IPS-18c (cell line): ENCODE data around the gene GREM2.

Experiments used
- H3K4me3 ChIP-seq: 2 replicates; pipeline ENCODE4 v1.7.0; 2013; ENCODE audit warnings: low read depth, mild to moderate bottlenecking, low read length, moderate library complexity; ENCODE audit not compliant: insufficient read depth
- H3K9me3 ChIP-seq: one replicate; pipeline ENCODE4 v1.6.1; 2013; ENCODE audit warnings: mild to moderate bottlenecking, low read length, moderate library complexity; ENCODE audit not compliant: control insufficient read depth, insufficient read depth

The GREM2 gene

DNA sequence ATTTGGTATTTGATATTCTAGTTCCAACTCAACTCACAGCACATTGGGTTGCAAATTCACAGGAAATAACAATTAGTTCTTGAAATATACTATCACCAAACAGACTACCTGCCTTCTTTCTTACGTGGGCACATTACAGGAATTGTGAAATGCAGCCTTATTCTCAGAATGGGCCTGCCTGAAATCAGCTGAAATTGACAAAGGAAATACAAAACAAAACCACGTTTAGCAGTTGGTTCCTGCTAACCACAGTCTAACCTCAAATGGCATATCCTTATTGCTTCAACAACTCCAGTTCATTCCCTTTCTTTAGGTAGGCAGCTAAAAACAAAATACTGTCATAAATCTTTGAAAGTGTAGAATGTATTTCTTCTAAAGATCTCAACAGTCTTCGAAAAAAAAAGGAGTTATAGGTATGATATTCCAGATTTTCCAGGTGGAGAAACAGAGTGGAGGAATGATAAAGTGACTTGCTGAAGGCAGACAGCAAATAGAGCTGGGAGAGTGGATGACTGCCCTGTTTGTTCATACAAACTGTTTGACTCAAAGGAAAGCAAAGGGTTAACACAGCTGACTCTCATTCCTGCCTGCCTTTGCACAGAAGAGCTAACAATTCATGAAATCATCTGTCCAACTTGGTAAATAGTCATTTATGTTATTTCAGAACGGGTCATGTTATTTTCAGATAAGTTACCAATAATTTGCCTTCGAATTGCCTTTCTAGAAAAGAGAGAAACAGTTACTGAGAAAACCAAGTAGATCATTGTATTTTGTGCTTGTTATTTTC is 1.6 kb upstream of the GREM2 start:
- H3K4me3 ChIP-seq: no peak overlapping the region
- no peaks in the 10 kb centered on the region for H3K9me3 ChIP-seq

- Histone ChIP-seq H3K4me3 (no peak overlapping the region), H3K9me3 (no peaks in the 10 kb centered on the region)
Observed at GRCh38 chr1:240612811-240613210, 856 bp upstream of the GREM2 start.

GRCh38 chr1:240611228-240611618 is 732 bp downstream of the GREM2 start:
- Histone ChIP-seq H3K4me3 (peak overlapping the region; percentile 38), H3K9me3 (no peaks in the 10 kb centered on the region)

- Histone ChIP-seq H3K4me3 (no peak overlapping the region), H3K9me3 (no peaks in the 10 kb centered on the region)
Observed at GRCh38 chr1:240610636-240611035, 1.3 kb downstream of the GREM2 start.

GRCh38 chr1:240609527-240610060 is 2.4 kb downstream of the GREM2 start:
- Histone ChIP-seq H3K9me3 (no peaks in the 10 kb centered on the region), H3K4me3 (no peak overlapping the region)

DNA sequence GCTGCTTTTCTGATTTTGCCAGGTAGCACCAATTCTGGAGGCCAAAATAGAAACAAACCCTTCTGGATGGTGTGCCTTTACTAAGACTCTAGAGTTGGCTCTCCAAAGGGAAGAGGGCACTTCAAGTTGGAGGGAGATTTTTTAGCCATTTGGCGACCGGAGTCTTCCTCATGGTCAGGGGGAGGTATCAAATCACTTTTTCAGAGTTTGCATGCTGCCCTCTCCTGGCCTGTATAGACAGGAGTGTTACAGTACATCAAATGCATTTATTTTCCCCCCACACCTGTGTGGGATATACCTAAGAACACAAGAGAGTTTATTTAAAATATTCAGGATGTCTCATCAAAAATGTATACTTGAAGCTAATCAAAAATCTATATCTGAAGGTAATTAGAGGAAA is 3.2 kb downstream of the GREM2 start:
- Histone ChIP-seq H3K4me3 (no peak overlapping the region), H3K9me3 (no peaks in the 10 kb centered on the region)

DNA sequence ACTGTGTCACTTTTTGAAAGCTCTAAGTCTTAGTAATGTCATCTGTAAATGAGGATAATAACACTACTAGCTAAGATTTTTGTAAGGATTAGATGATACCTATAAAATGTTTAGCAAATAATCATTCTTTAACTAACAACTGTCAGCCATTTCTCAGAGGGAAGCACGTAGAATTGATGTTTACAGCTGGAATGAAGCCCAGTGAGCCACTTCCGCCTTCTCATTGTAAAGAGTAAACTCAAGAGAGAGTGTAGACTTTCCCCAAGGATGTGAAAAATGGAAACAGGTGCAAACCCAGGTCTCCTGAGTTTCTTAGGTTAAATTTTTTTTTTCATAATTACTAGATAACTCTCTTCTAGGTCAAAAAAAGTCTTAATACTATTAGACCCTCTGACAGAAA is 4.9 kb downstream of the GREM2 start:
- no peak overlapping the region for H3K4me3 ChIP-seq
- no peaks in the 10 kb centered on the region for H3K9me3 ChIP-seq

DNA sequence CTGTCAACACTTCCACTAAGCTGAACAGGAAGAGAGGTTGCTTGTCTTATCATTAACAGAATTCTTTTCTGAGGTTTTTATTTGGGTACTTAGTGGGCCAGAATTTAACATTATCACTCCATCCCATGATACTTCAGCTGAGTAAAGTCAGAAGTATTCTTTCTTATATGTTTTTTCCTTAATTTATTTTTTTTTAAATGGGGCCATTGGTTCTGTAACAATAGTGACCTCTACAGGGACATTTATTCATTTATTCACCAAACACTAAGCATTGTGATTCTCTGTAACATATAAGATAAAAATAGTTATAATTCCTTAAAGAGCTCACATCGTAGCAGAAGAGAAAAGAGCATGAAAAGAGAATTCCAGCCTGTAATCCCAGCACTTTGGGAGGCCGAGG is 9.8 kb downstream of the GREM2 start:
- H3K9me3 ChIP-seq: no peaks in the 10 kb centered on the region
- no peak overlapping the region for H3K4me3 ChIP-seq

DNA sequence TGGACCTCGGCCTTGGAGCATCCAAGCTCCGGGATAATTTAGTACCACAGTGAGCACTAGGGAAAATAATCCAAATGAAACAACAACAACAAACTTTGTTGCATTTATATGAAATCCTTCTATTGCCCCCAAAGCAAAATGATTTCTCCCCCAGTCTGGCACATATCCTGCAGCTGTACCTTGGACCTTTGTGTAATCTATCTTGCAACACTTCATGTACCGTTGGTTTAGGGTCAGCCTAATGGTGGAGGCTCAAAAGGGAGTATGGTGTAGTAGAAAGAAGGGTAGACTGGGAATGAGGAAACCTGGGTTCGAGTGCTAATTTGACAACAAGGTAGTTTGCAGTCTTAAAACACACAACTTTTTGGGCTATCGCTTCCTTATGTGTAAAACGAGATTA is 12.1 kb downstream of the GREM2 start:
- H3K4me3 ChIP-seq: no peak overlapping the region

GRCh38 chr1:240599299-240599698 is 12.7 kb downstream of the GREM2 start:
- no peaks in the 10 kb centered on the region for H3K9me3 ChIP-seq
- H3K4me3 ChIP-seq: no peak overlapping the region

More for the DNA sequence above, 12.1 kb downstream of the GREM2 start:
- H3K9me3 ChIP-seq: no peaks in the 10 kb centered on the region

DNA sequence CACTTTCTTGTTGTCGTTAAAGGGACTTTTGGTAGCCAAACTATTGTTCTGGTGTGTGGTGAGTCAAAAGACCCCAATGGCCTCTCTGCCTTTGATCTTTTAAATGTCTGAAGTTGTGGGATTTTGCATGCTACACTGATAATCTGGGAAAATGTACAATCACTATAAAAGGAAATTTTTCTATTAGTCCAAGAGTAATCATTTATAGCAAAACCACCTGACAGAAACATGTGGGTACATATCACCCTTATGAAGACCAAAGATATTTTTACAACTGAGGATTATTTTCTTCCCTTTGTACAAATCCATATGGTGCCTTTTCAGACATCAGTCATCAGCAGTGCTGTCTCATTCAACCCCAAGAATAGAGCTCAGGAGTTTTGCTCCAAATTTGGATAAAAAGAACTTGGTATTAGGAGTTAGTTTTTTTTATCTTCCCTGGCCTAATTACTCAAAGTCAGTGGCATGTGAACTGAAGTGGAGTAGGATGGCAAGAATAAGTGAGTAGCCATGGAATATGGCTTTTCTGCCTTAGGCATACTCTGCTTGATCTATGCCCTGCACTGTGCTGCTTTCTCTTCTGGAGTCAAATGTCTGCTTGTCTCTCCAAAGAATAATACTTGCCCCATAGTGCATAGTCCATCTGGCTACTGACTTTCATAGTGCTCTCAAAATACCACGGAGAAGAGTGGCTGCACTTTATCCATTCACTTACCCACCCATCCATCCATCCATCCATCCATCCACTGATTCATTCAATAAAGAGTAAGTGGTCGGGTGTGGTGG is 13.5 kb downstream of the GREM2 start:
- H3K9me3 ChIP-seq: no peaks in the 10 kb centered on the region
- no peak overlapping the region for H3K4me3 ChIP-seq

- Histone ChIP-seq H3K9me3 (no peaks in the 10 kb centered on the region), H3K4me3 (no peak overlapping the region)
Observed at GRCh38 chr1:240597153-240597745, 14.7 kb downstream of the GREM2 start.

- no peaks in the 10 kb centered on the region for H3K9me3 ChIP-seq
Observed at GRCh38 chr1:240595476-240595875, 16.5 kb downstream of the GREM2 start.

GRCh38 chr1:240591564-240591963 is 20.4 kb downstream of the GREM2 start:
- Histone ChIP-seq H3K4me3 (no peak overlapping the region), H3K9me3 (no peaks in the 10 kb centered on the region)

More at GRCh38 chr1:240595476-240595875, 16.5 kb downstream of the GREM2 start:
- no peak overlapping the region for H3K4me3 ChIP-seq

DNA sequence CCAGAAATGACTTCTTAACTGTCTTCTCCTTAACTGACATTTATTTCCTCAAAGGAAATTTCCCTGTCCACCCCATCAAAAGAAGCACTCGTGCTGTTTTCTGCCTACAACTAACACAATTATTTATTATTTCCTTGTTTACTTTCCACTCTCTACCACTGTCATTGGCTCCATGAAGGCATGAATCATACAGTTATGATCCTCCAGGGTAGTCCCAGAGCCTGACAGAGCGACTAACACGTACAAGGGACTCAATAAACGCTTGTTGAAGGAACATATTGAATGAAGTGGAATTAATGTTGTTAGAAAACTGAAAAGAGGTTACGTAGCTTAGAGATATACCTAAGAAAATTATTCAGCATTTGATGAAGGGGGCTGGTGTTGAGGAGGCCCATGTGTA is 20.9 kb downstream of the GREM2 start:
- no peak overlapping the region for H3K4me3 ChIP-seq
- no peaks in the 10 kb centered on the region for H3K9me3 ChIP-seq

DNA sequence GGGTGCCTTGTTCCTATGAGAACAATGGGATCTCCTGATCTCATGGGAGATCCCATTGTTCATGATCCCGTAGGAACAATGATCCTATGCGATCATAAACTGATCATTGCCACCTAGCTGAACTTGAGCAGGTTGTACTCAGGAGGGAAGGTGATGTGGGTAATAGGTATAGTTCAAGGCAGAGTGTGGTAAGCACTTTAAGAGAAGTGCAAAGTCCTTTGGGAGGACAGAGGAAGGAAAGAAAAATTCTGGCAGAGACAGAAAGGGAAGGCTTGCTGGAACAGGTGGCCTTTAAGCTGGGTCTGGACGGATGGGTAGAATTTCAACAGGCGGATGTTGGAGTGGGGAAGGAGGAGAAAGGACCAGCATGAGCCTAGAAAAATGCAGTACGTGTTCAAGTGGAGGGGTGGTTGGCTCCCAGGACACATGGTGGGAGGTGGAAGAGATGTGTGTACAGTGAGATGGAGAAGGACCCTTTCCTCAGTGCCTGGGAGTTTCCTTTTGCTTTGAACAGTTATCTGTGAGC is 22.3 kb downstream of the GREM2 start:
- no peaks in the 10 kb centered on the region for H3K9me3 ChIP-seq
- H3K4me3 ChIP-seq: no peak overlapping the region

- no peak overlapping the region for H3K4me3 ChIP-seq
- no peaks in the 10 kb centered on the region for H3K9me3 ChIP-seq
Observed at GRCh38 chr1:240586006-240586405, 25.9 kb downstream of the GREM2 start.
